HEK293 (cell line): ENCODE measurements around the gene CETP.

ENCODE experiments used
- CTCF ChIA-PET: fragments of 350-600 bp; formaldehyde crosslinking; extraction: SDS; loops from one replicate; lab custom pipeline; 2021; ENCODE audit warnings: antibody characterized with exemption; lab: Yijun Ruan, JAX
- POLR2A ChIA-PET: fragments of 300-600 bp; formaldehyde crosslinking; extraction: SDS; loops from one replicate; lab custom pipeline; 2020; ENCODE audit warnings: antibody characterized with exemption, inconsistent platforms; lab: Yijun Ruan, JAX
- H3K27ac ChIP-seq: fragments of 200-500 bp; sonication (Bioruptor generic); 2 replicates; pipeline ENCODE4 v1.5.1; 2014; ENCODE audit warnings: low read depth, low read length, control low read depth, inconsistent platforms; ENCODE audit errors: extremely low read depth
- H3K36me3 ChIP-seq, 2 experiments: fragments of 200-500 bp in 1 of 2; sonication (Bioruptor generic) in 1 of 2; 1 replicate in 1 of 2; 2 replicates in 1 of 2; pipeline ENCODE4 v1.5.1; 2014 to 2017; ENCODE audit warnings: inconsistent platforms in 2 of 2, low read length in 2 of 2; ENCODE audit not compliant: control insufficient read depth in 2 of 2, insufficient read depth in 1 of 2
- H3K4me1 ChIP-seq: fragments of 200-500 bp; sonication (Bioruptor generic); 2 replicates; pipeline ENCODE4 v1.5.1; 2014; ENCODE audit warnings: mild to moderate bottlenecking, low read length, inconsistent platforms; ENCODE audit not compliant: control insufficient read depth, insufficient read depth
- H3K4me3 ChIP-seq: 2 replicates; pipeline ENCODE4 v1.5.1; 2011; ENCODE audit warnings: low read depth, mild to moderate bottlenecking, control low read depth, low read length, moderate library complexity
- H3K9me3 ChIP-seq: fragments of 200-500 bp; sonication (Bioruptor generic); 2 replicates; pipeline ENCODE4 v1.5.1; 2014; ENCODE audit warnings: low read depth, low read length, inconsistent platforms; ENCODE audit not compliant: control insufficient read depth, insufficient read depth
- BCL11A ChIP-seq: fragments of 450-650 bp; formaldehyde crosslinking; IDR thresholded peaks from 2 replicates; pipeline ENCODE4 v1.5.1; 2016; ENCODE audit warnings: low read depth, missing biosample characterization, missing genetic modification characterization
- CTCF ChIP-seq: fragments of 450-650 bp; formaldehyde crosslinking; IDR thresholded peaks from 2 replicates; pipeline ENCODE4 v1.5.1; 2016; ENCODE audit warnings: missing biosample characterization, missing genetic modification characterization
- RBAK ChIP-seq: fragments of 450-650 bp; formaldehyde crosslinking; IDR thresholded peaks from 2 replicates; pipeline ENCODE4 v1.5.1; 2016; ENCODE audit warnings: missing biosample characterization, missing genetic modification characterization
- YY2 ChIP-seq: fragments of 450-650 bp; formaldehyde crosslinking; IDR thresholded peaks from 2 replicates; pipeline ENCODE4 v1.5.1; 2016; ENCODE audit warnings: missing biosample characterization, missing genetic modification characterization
- ZBTB17 ChIP-seq: fragments of 450-650 bp; formaldehyde crosslinking; IDR thresholded peaks from 2 replicates; pipeline ENCODE4 v1.5.1; 2016; ENCODE audit warnings: missing biosample characterization, missing genetic modification characterization
- ZFHX2 ChIP-seq: fragments of 450-650 bp; formaldehyde crosslinking; conservative IDR thresholded peaks from 2 replicates; pipeline ENCODE4 v1.5.1; 2016; ENCODE audit warnings: missing biosample characterization, missing genetic modification characterization
- ZIC2 ChIP-seq: fragments of 450-650 bp; formaldehyde crosslinking; IDR thresholded peaks from 2 replicates; pipeline ENCODE4 v1.5.1; 2016; ENCODE audit warnings: missing biosample characterization, missing genetic modification characterization
- ZNF138 ChIP-seq: fragments of 450-650 bp; formaldehyde crosslinking; IDR thresholded peaks from 2 replicates; pipeline ENCODE4 v1.5.1; 2016; ENCODE audit warnings: missing biosample characterization, missing genetic modification characterization, borderline replicate concordance
- ZNF148 ChIP-seq: fragments of 450-650 bp; formaldehyde crosslinking; IDR thresholded peaks from 2 replicates; pipeline ENCODE4 v1.5.0; 2017; ENCODE audit warnings: missing biosample characterization, missing genetic modification characterization, borderline replicate concordance
- ZNF155 ChIP-seq: fragments of 450-650 bp; formaldehyde crosslinking; IDR thresholded peaks from 2 replicates; pipeline ENCODE4 v1.5.1; 2016; ENCODE audit warnings: missing biosample characterization, missing genetic modification characterization
- ZNF18 ChIP-seq: fragments of 450-650 bp; formaldehyde crosslinking; IDR thresholded peaks from 2 replicates; pipeline ENCODE4 v1.5.1; 2016; ENCODE audit warnings: missing biosample characterization, missing genetic modification characterization
- ZNF19 ChIP-seq: fragments of 450-650 bp; formaldehyde crosslinking; IDR thresholded peaks from 2 replicates; pipeline ENCODE4; 2016; ENCODE audit warnings: missing biosample characterization, missing genetic modification characterization, low read depth
- ZNF223 ChIP-seq: fragments of 450-650 bp; formaldehyde crosslinking; IDR thresholded peaks from 2 replicates; pipeline ENCODE4 v1.5.1; 2016; ENCODE audit warnings: missing biosample characterization, missing genetic modification characterization
- ZNF530 ChIP-seq: fragments of 450-650 bp; formaldehyde crosslinking; IDR thresholded peaks from 2 replicates; pipeline ENCODE4 v1.5.1; 2016; ENCODE audit warnings: low read depth, missing biosample characterization, missing genetic modification characterization
- ZNF626 ChIP-seq: fragments of 450-650 bp; sonication (Bioruptor Pico); formaldehyde crosslinking; IDR thresholded peaks from 2 replicates; pipeline ENCODE4 v1.5.1; 2018; ENCODE audit warnings: missing biosample characterization, missing genetic modification characterization, inconsistent platforms
- ZNF664 ChIP-seq: fragments of 450-650 bp; formaldehyde crosslinking; IDR thresholded peaks from 2 replicates; pipeline ENCODE4 v1.5.1; 2016; ENCODE audit warnings: missing biosample characterization, missing genetic modification characterization
- ZNF791 ChIP-seq: fragments of 450-650 bp; formaldehyde crosslinking; IDR thresholded peaks from 2 replicates; pipeline ENCODE4 v1.5.1; 2016; ENCODE audit warnings: missing biosample characterization, missing genetic modification characterization
- TF ChIP-seq, protein P1 (sequence below): fragments of 450-650 bp; formaldehyde crosslinking; IDR thresholded peaks from 2 replicates; pipeline ENCODE4 v1.5.1; 2016; ENCODE audit warnings: missing biosample characterization, missing genetic modification characterization
- TF ChIP-seq, protein P2 (sequence below): fragments of 450-650 bp; formaldehyde crosslinking; IDR thresholded peaks from 2 replicates; pipeline ENCODE4; 2016; ENCODE audit warnings: missing biosample characterization, missing genetic modification characterization

CETP gene

GRCh38 chr16:56919099-56919800, 42.5 kb upstream of the CETP start:
- TF ChIP-seq, protein P1, sequence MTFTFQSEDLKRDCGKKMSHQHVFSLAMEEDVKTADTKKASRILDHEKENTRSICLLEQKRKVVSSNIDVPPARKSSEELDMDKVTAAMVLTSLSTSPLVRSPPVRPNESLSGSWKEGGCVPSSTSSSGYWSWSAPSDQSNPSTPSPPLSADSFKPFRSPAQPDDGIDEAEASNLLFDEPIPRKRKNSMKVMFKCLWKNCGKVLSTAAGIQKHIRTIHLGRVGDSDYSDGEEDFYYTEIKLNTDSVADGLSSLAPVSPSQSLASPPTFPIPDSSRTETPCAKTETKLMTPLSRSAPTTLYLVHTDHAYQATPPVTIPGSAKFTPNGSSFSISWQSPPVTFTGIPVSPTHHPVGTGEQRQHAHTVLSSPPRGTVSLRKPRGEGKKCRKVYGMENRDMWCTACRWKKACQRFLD (tag by site-specific recombination): no peak
- TF ChIP-seq ZFHX2 (tag by site-specific recombination) (no peak), ZNF791 (tag by site-specific recombination) (no peak), ZNF18 (no peak), ZIC2 (tag by site-specific recombination) (0 out of 2 replicates have a peak, but pooled peaks have one; percentile 20), CTCF (tag by site-specific recombination) (no peak), ZNF223 (tag by site-specific recombination) (no peak), ZNF664 (tag by site-specific recombination) (no peak), ZNF530 (tag by site-specific recombination) (no peak), BCL11A (no peak), ZBTB17 (tag by site-specific recombination) (0 out of 2 replicates have a peak, but pooled peaks have one; percentile 30), ZNF626 (tag by site-specific recombination) (no peak), RBAK (tag by site-specific recombination) (no peak), ZNF148 (tag by site-specific recombination) (no peak), ZNF19 (tag by site-specific recombination) (no peak), ZNF155 (tag by site-specific recombination) (no peak), ZNF138 (tag by site-specific recombination) (no peak)
- H3K36me3 ChIP-seq: no peaks in the 10 kb centered on the region
- no peaks in the 10 kb centered on the region for H3K9me3 ChIP-seq
- no peak overlapping the region for H3K4me3 ChIP-seq
- H3K4me1 ChIP-seq: no peaks in the 10 kb centered on the region
- H3K27ac ChIP-seq: no peak overlapping the region
- POLR2A ChIA-PET: interaction anchor here (1.7 kb wide), 1 partner anchor 12 kb away, joined by 4 read pairs; the partner anchor contains the start of gene HERPUD1
- CTCF ChIA-PET: no interaction called here

DNA sequence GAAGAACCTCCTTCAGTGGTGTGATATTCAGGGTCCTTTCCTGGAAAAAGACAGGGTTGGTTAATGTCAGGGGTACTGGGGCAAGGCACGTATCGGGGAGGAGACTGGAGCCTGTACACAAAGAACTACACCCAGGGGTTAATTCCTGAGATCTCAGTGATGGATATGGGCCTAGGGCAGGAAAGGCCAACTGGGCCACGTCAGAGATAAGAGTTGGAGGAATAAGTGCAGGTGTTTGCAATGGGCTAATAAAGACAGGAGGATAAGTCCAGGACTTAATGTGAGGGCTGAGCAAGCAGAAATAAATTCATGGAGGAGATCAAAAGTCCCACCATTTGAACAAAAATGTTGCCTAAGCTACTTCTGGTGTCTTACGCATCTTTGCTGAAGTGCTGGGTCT, 40.2 kb upstream of the CETP start:
- Histone ChIP-seq H3K4me3 (no peak overlapping the region), H3K36me3 (no peaks in the 10 kb centered on the region), H3K4me1 (no peaks in the 10 kb centered on the region), H3K27ac (no peak overlapping the region), H3K9me3 (no peaks in the 10 kb centered on the region)
- CTCF ChIA-PET: no interaction called here
- TF ChIP-seq YY2 (tag by site-specific recombination) (no peak), ZNF791 (tag by site-specific recombination) (no peak), ZNF19 (tag by site-specific recombination) (no peak)
- TF ChIP-seq, protein P2, sequence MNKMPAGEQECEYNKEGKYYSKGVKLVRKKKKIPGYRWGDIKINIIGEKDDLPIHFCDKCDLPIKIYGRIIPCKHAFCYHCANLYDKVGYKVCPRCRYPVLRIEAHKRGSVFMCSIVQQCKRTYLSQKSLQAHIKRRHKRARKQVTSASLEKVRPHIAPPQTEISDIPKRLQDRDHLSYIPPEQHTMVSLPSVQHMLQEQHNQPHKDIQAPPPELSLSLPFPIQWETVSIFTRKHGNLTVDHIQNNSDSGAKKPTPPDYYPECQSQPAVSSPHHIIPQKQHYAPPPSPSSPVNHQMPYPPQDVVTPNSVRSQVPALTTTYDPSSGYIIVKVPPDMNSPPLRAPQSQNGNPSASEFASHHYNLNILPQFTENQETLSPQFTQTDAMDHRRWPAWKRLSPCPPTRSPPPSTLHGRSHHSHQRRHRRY (tag by site-specific recombination): no peak
- POLR2A ChIA-PET: no interaction called here
